H1 (cell line): ENCODE data around the gene VSIG10L. TPM values are rescaled to one million over a fixed set of nuclear protein-coding genes. Genes with fewer than 3 reads are reported as not detected.

Experiments used
- CBX5 ChIP-seq: fragments of 300-800, 300-1000 bp; sonication (generic); IDR thresholded peaks from 2 replicates; pipeline ENCODE4 v1.7.1; 2016; ENCODE audit warnings: antibody characterized with exemption, low read length, low read depth
- CREB1 ChIP-seq: IDR thresholded peaks from 2 replicates; pipeline ENCODE4 v1.6.1; 2012; ENCODE audit warnings: inconsistent platforms
- E2F6 ChIP-seq: IDR thresholded peaks from 2 replicates; pipeline ENCODE4 v1.6.1; 2012; ENCODE audit warnings: inconsistent platforms
- NRF1 ChIP-seq: IDR thresholded peaks from 2 replicates; pipeline ENCODE4 v1.6.1; 2011; ENCODE audit warnings: mild to moderate bottlenecking, low read depth, low read length, improper control_type of control experiment
- POLR2A ChIP-seq, 2 experiments: IDR thresholded peaks; 1 replicate in 1 of 2; 2 replicates in 1 of 2; pipeline ENCODE4 v1.6.1; 2011; ENCODE audit warnings: low read depth in 2 of 2, low read length in 2 of 2, mild to moderate bottlenecking in 2 of 2; ENCODE audit errors: control extremely low read depth in 1 of 2
- TAF1 ChIP-seq: IDR thresholded peaks from 2 replicates; pipeline ENCODE4 v1.6.1; 2011; ENCODE audit warnings: mild to moderate bottlenecking, low read depth, low read length
- TEAD4 ChIP-seq: IDR thresholded peaks from 2 replicates; pipeline ENCODE4 v1.6.1; 2012; ENCODE audit warnings: low read depth, low read length, inconsistent platforms, mixed read lengths
- USF2 ChIP-seq: IDR thresholded peaks from 2 replicates; pipeline ENCODE4 v1.6.1; 2011; ENCODE audit warnings: low read length, improper control_type of control experiment
- ZNF274 ChIP-seq: IDR thresholded peaks from 2 replicates; pipeline ENCODE4 v1.7.0; 2012; ENCODE audit warnings: low read length, borderline replicate concordance; ENCODE audit errors: extremely low read depth
- polyA plus RNA-seq, 7 experiments: library from polyadenylated mRNA; depleted of rRNA in 3 of 7; stranded (reverse) in 5 of 7; unstranded in 2 of 7; fragments of >200 nt in 5 of 7; fragments of 200-250 nt in 2 of 7; gene quantifications; 1 replicate in 5 of 7; 2 replicates in 1 of 7; 4 replicates in 1 of 7; pipeline versions ENCODE4 v1.2.1 to v1.2.3, GENCODE V29; 2011 to 2013; ENCODE audit warnings: missing spikeins in 2 of 7, mixed read lengths in 2 of 7
- total RNA-seq: library from RNA; stranded (reverse); fragmentation: NEBNext Ultra II Directional; extraction: Animal tissue kit (Norgen Biotek cat#: 25700); gene quantifications from 2 replicates; pipeline ENCODE4 v1.2.1, GENCODE V29; 2021

VSIG10L gene
- total and polyA plus RNA-seq, 2 of the 8 experiments (the other 6 are each of a cell fraction or from before 2014, with no cell fraction given): 10.3 to 10.4 TPM

- TF ChIP-seq E2F6: peak; percentile 79
- no peak for TF ChIP-seq NRF1
- peak; percentile 84 for TF ChIP-seq TAF1
- no peak for TF ChIP-seq ZNF274
- peak; percentile 78 for TF ChIP-seq USF2
- TF ChIP-seq CREB1: peak; percentile 36; the same call in 1 of the 2 replicates
- TF ChIP-seq CBX5: no peak
- no peak for TF ChIP-seq TEAD4
- peak in 1 of 2 experiments; percentile 73; a peak in 1 of 3 replicates for TF ChIP-seq POLR2A (IDR thresholded peaks at IDR 0.05; ENCODE audit: control extremely low read depth in 1 of 2, low read depth in 2 of 2, low read length in 2 of 2)
Observed at GRCh38 chr19:51339687-51340656, 2.0 kb downstream of the VSIG10L start (continued).
